Upper lobe of left lung (tissue), 6 donors: ENCODE data around the gene IMP3. TPM values are rescaled to one million over a fixed set of nuclear protein-coding genes. Genes with fewer than 3 reads are reported as not detected.

Experiments used
- ATAC-seq, 2 donors: fragments of 200-7000 bp; cut with Tn5 transposase; one replicate each; pipeline ENCODE4 v1.9.1; 2022; ENCODE audit warnings: mild to moderate bottlenecking in 2 of 2, moderate library complexity in 2 of 2; ENCODE audit not compliant: low FRiP score in 2 of 2
- DNase-seq, 2 donors: peaks; one replicate each; pipeline ENCODE4 v3.0.0-alpha.2; 2019 to 2020
- H3K27ac ChIP-seq, 4 donors: fragments of 200-600 bp; sonication (generic); one replicate each; pipeline ENCODE4 v1.5.1; 2016 to 2019
- H3K27me3 ChIP-seq, 4 donors: fragments of 200-600 bp; sonication (generic); one replicate each; pipeline ENCODE4 v1.5.1; 2017 to 2019
- H3K36me3 ChIP-seq, 4 donors: fragments of 200-600 bp; sonication (generic); one replicate each; pipeline ENCODE4 v1.5.1; 2016 to 2019
- H3K4me1 ChIP-seq, 4 donors: fragments of 200-600 bp; sonication (generic); one replicate each; pipeline ENCODE4 v1.5.1; 2018 to 2019
- H3K4me3 ChIP-seq, 4 donors: fragments of 200-600 bp; sonication (generic); one replicate each; pipeline ENCODE4 v1.5.1; 2017 to 2019; ENCODE audit warnings: mild to moderate bottlenecking in 2 of 4, moderate library complexity in 1 of 4
- H3K9me3 ChIP-seq, 4 donors: fragments of 200-600 bp; sonication (generic); one replicate each; pipeline ENCODE4 v1.5.1; 2018 to 2019
- CTCF ChIP-seq, 6 experiments: fragments of 450-650 bp in 4 of 6; fragments of 200-600 bp in 2 of 6; sonication (generic) in 2 of 6; IDR thresholded peaks; one replicate each; pipeline ENCODE4 v1.5.1; 2016 to 2019; ENCODE audit warnings: antibody characterized with exemption in 6 of 6
- EP300 ChIP-seq, 4 donors: sonication (generic); formaldehyde crosslinking; IDR thresholded peaks; one replicate each; pipeline ENCODE4 v1.5.1; 2017; ENCODE audit warnings: antibody characterized with exemption in 4 of 4, control low read depth in 2 of 4
- POLR2A ChIP-seq, 4 donors: fragments of 450-650 bp; IDR thresholded peaks; one replicate each; pipeline ENCODE4 v1.5.1; 2016 to 2017; ENCODE audit warnings: antibody characterized with exemption in 4 of 4, mild to moderate bottlenecking in 2 of 4
- POLR2AphosphoS5 ChIP-seq, 2 donors: sonication (generic); formaldehyde crosslinking; IDR thresholded peaks; one replicate each; pipeline ENCODE4 v1.5.1; 2017; ENCODE audit warnings: antibody characterized with exemption in 2 of 2
- WGBS, 2 donors: methylation state at CpG; one replicate each; pipeline ENCODE4 v1.1.5; 2017 to 2018; 5-methylcytosine and 5-hydroxymethylcytosine counted together
- total RNA-seq, 6 donors: library from RNA; depleted of rRNA in 4 of 6; stranded (reverse); fragments of >200 nt in 4 of 6; gene quantifications; one replicate each; pipeline versions ENCODE4 v1.1.0 to v1.2.1, GENCODE V29; 2016 to 2021
- donor health status: DM: no; HTN: no; CAD: no; lungs with moderate emphysema.
- donor health status: DM: no; HTN: yes; CAD: no; lungs with severe emphysema.

Gene IMP3
- total RNA-seq, 6 donors from 2014 or later = 64.3 to 183 (median 70.2) TPM

GRCh38 chr15:75650908-75651809, 11.1 kb upstream of the IMP3 start:
- H3K4me3 ChIP-seq = peak overlapping the region in 3 of 4 donors; percentile 25 to 78 (median 77)
- WGBS, 2 donors = 40 to 47% methylated on average over 6 to 9 of the region's 9 CpGs
- no peaks in the 10 kb centered on the region for H3K9me3 ChIP-seq
- ATAC-seq = no peak
- no peaks in the 10 kb centered on the region for H3K27me3 ChIP-seq
- TF ChIP-seq CTCF (IDR thresholded peaks at IDR 0.05) (no peak), EP300 (IDR thresholded peaks at IDR 0.05) (peak in 1 of 4 donors; percentile 34), POLR2AphosphoS5 (IDR thresholded peaks at IDR 0.05) (peak; percentile 47 to 60), POLR2A (IDR thresholded peaks at IDR 0.05) (no peak)
- peaks cover 0 to 14% (median 2%) of the 10 kb centered on the region in 4 donors for H3K36me3 ChIP-seq
- peak in 1 of 2 donors; percentile 54 for DNase-seq
- peaks cover 62 to 84% (median 73%) of the 10 kb centered on the region in 4 donors for H3K4me1 ChIP-seq
- H3K27ac ChIP-seq = peak overlapping the region; percentile 52 to 70 (median 69)

GRCh38 chr15:75649848-75650247, 9.8 kb upstream of the IMP3 start:
- H3K4me1 ChIP-seq = peaks cover 58 to 74% (median 66%) of the 10 kb centered on the region in 4 donors
- no peak for DNase-seq

GRCh38 chr15:75649045-75649761, 9.2 kb upstream of the IMP3 start:
- peak overlapping the region; percentile 63 to 82 (median 78) for H3K4me3 ChIP-seq
- no peak for DNase-seq
- 74 to 84% methylated on average over 16 to 19 of the region's 19 CpGs for WGBS, 2 donors
- no peaks in the 10 kb centered on the region for H3K9me3 ChIP-seq
- ATAC-seq = no peak
- peaks cover 0 to 14% (median 2%) of the 10 kb centered on the region in 4 donors for H3K36me3 ChIP-seq
- peak overlapping the region; percentile 93 to 98 (median 96) for H3K27ac ChIP-seq
- peaks cover 58 to 67% (median 61%) of the 10 kb centered on the region in 4 donors for H3K4me1 ChIP-seq
- H3K27me3 ChIP-seq = no peaks in the 10 kb centered on the region
- no peak for TF ChIP-seq EP300 (IDR thresholded peaks at IDR 0.05)
- TF ChIP-seq POLR2AphosphoS5 (IDR thresholded peaks at IDR 0.05) = no peak
- TF ChIP-seq POLR2A (IDR thresholded peaks at IDR 0.05) = no peak
- TF ChIP-seq CTCF (IDR thresholded peaks at IDR 0.05) = no peak

More at GRCh38 chr15:75649848-75650247, 9.8 kb upstream of the IMP3 start:
- TF ChIP-seq POLR2AphosphoS5 (IDR thresholded peaks at IDR 0.05) = no peak
- TF ChIP-seq EP300 (IDR thresholded peaks at IDR 0.05) = no peak
- TF ChIP-seq CTCF (IDR thresholded peaks at IDR 0.05) = no peak
- TF ChIP-seq POLR2A (IDR thresholded peaks at IDR 0.05) = no peak
- WGBS, 2 donors = 91% methylated on average over 10 to 18 of the region's 18 CpGs
- no peak for ATAC-seq
- Histone ChIP-seq H3K27ac (peak overlapping the region in 1 of 4 donors; percentile 97), H3K36me3 (peaks cover 0 to 14% (median 2%) of the 10 kb centered on the region in 4 donors), H3K9me3 (no peaks in the 10 kb centered on the region), H3K4me3 (peak overlapping the region in 3 of 4 donors; percentile 77 to 82 (median 78)), H3K27me3 (no peaks in the 10 kb centered on the region)

GRCh38 chr15:75648156-75649000, 8.4 kb upstream of the IMP3 start:
- peak; percentile 44 to 68 for ATAC-seq
- DNase-seq = peak; percentile 45 to 89
- 9 to 21% methylated on average over 13 to 34 of the region's 34 CpGs for WGBS, 2 donors
- peaks cover 52 to 63% (median 58%) of the 10 kb centered on the region in 4 donors for H3K4me1 ChIP-seq
- H3K4me3 ChIP-seq = peak overlapping the region; percentile 63 to 82 (median 78)
- peaks cover 0 to 14% (median 2%) of the 10 kb centered on the region in 4 donors for H3K36me3 ChIP-seq
- H3K9me3 ChIP-seq = no peaks in the 10 kb centered on the region
- H3K27me3 ChIP-seq = no peaks in the 10 kb centered on the region
- H3K27ac ChIP-seq = peak overlapping the region; percentile 93 to 98 (median 96)
- TF ChIP-seq EP300 (IDR thresholded peaks at IDR 0.05) = peak in 1 of 4 donors; percentile 0
- TF ChIP-seq POLR2AphosphoS5 (IDR thresholded peaks at IDR 0.05) = no peak
